SJCRH30 (cell line): ENCODE measurements around the gene HPCAL1. TPM values are rescaled to one million over a fixed set of nuclear protein-coding genes. Genes with fewer than 3 reads are reported as not detected.

Experiments used
- DNase-seq, 2 experiments: peaks; one replicate each; pipeline ENCODE4 v3.0.0-alpha.2; 2015 to 2020
- H3K27ac ChIP-seq: fragments of 250-450 bp; sonication (Bioruptor Pico); 2 replicates; pipeline ENCODE4 v1.5.1; 2020; ENCODE audit warnings: mild to moderate bottlenecking, moderate library complexity
- H3K27me3 ChIP-seq: fragments of 250-450 bp; sonication (Bioruptor Pico); 2 replicates; pipeline ENCODE4 v1.5.1; 2020; ENCODE audit warnings: mild to moderate bottlenecking, moderate library complexity
- H3K36me3 ChIP-seq: fragments of 250-450 bp; sonication (Bioruptor Pico); 2 replicates; pipeline ENCODE4 v1.5.1; 2020; ENCODE audit warnings: mild to moderate bottlenecking, moderate library complexity
- H3K4me1 ChIP-seq: fragments of 250-450 bp; sonication (Bioruptor Pico); 2 replicates; pipeline ENCODE4 v1.5.1; 2020; ENCODE audit warnings: mild to moderate bottlenecking, moderate library complexity
- H3K4me3 ChIP-seq: fragments of 250-450 bp; sonication (Bioruptor Pico); 2 replicates; pipeline ENCODE4 v1.5.1; 2020; ENCODE audit warnings: mild to moderate bottlenecking, moderate library complexity
- H3K9me3 ChIP-seq: fragments of 250-450 bp; sonication (Bioruptor Pico); replicated peaks from 2 replicates; pipeline ENCODE4 v1.5.1; 2020; ENCODE audit warnings: mild to moderate bottlenecking, moderate library complexity
- total RNA-seq: library from RNA; depleted of rRNA; stranded (reverse); fragments of >200 nt; shearing (Covaris generic); gene quantifications from 2 replicates; pipeline ENCODE4 v1.2.3, GENCODE V29; 2014

Gene HPCAL1
- total RNA-seq, 1 experiment from 2014 or later = 52.4 TPM

GRCh38 chr2:10311736-10312135, 9.0 kb downstream of the HPCAL1 start:
- no peak for DNase-seq
- no peak overlapping the region for H3K4me3 ChIP-seq
- no peaks in the 10 kb centered on the region for H3K4me1 ChIP-seq
- no peaks in the 10 kb centered on the region for H3K27me3 ChIP-seq
- H3K27ac ChIP-seq = no peak overlapping the region
- H3K36me3 ChIP-seq = peaks cover 2% of the 10 kb centered on the region; the same call in 1 of the 2 replicates
- H3K9me3 ChIP-seq = no peaks in the 10 kb centered on the region

GRCh38 chr2:10312437-10312957, 9.8 kb downstream of the HPCAL1 start:
- Histone ChIP-seq H3K27me3 (no peaks in the 10 kb centered on the region), H3K9me3 (no peaks in the 10 kb centered on the region), H3K36me3 (peaks cover 2% of the 10 kb centered on the region; the same call in 1 of the 2 replicates), H3K4me3 (no peak overlapping the region), H3K27ac (no peak overlapping the region), H3K4me1 (no peaks in the 10 kb centered on the region)
- no peak for DNase-seq

- Histone ChIP-seq H3K27me3 (no peaks in the 10 kb centered on the region), H3K4me1 (no peaks in the 10 kb centered on the region), H3K36me3 (peaks cover 2% of the 10 kb centered on the region; the same call in 1 of the 2 replicates), H3K4me3 (no peak overlapping the region), H3K27ac (no peak overlapping the region), H3K9me3 (peaks cover 3% of the 10 kb centered on the region; the same call in 1 of the 2 replicates)
- DNase-seq = no peak
These were observed 13.6 kb downstream of the HPCAL1 start for GRCh38 chr2:10316336-10316735.

GRCh38 chr2:10316860-10317259, 14.2 kb downstream of the HPCAL1 start:
- DNase-seq = no peak
- Histone ChIP-seq H3K4me1 (no peaks in the 10 kb centered on the region), H3K9me3 (peaks cover 6% of the 10 kb centered on the region; the same call in 1 of the 2 replicates), H3K27me3 (no peaks in the 10 kb centered on the region), H3K4me3 (no peak overlapping the region), H3K36me3 (peaks cover 2% of the 10 kb centered on the region; the same call in 1 of the 2 replicates), H3K27ac (no peak overlapping the region)

GRCh38 chr2:10317646-10318045, 14.9 kb downstream of the HPCAL1 start:
- no peak for DNase-seq
- no peaks in the 10 kb centered on the region for H3K4me1 ChIP-seq
- H3K27me3 ChIP-seq = no peaks in the 10 kb centered on the region
- no peak overlapping the region for H3K4me3 ChIP-seq
- H3K9me3 ChIP-seq = peaks cover 6% of the 10 kb centered on the region; the same call in 1 of the 2 replicates
- no peak overlapping the region for H3K27ac ChIP-seq
- H3K36me3 ChIP-seq = no peaks in the 10 kb centered on the region

- Histone ChIP-seq H3K27ac (no peak overlapping the region), H3K9me3 (peaks cover 6% of the 10 kb centered on the region; the same call in 1 of the 2 replicates), H3K4me1 (no peaks in the 10 kb centered on the region), H3K4me3 (no peak overlapping the region), H3K27me3 (no peaks in the 10 kb centered on the region), H3K36me3 (no peaks in the 10 kb centered on the region)
- DNase-seq = no peak
These were observed 15.6 kb downstream of the HPCAL1 start for GRCh38 chr2:10318345-10318744.

GRCh38 chr2:10319892-10320574, 17.3 kb downstream of the HPCAL1 start:
- no peak overlapping the region for H3K27ac ChIP-seq
- no peak overlapping the region for H3K4me3 ChIP-seq
- H3K27me3 ChIP-seq = no peaks in the 10 kb centered on the region
- no peaks in the 10 kb centered on the region for H3K36me3 ChIP-seq
- H3K4me1 ChIP-seq = no peaks in the 10 kb centered on the region
- no peak for DNase-seq
- H3K9me3 ChIP-seq = peaks cover 6% of the 10 kb centered on the region; the same call in 1 of the 2 replicates

- H3K36me3 ChIP-seq = no peaks in the 10 kb centered on the region
- H3K4me3 ChIP-seq = no peak overlapping the region
- no peaks in the 10 kb centered on the region for H3K4me1 ChIP-seq
- H3K27ac ChIP-seq = no peak overlapping the region
- DNase-seq = no peak
- peaks cover 6% of the 10 kb centered on the region; the same call in 1 of the 2 replicates for H3K9me3 ChIP-seq
- H3K27me3 ChIP-seq = no peaks in the 10 kb centered on the region
These were observed 17.8 kb downstream of the HPCAL1 start for GRCh38 chr2:10320575-10320931.

- Histone ChIP-seq H3K4me3 (no peak overlapping the region), H3K27me3 (no peaks in the 10 kb centered on the region), H3K27ac (no peak overlapping the region), H3K36me3 (no peaks in the 10 kb centered on the region), H3K9me3 (peaks cover 6% of the 10 kb centered on the region; the same call in 1 of the 2 replicates), H3K4me1 (no peaks in the 10 kb centered on the region)
- no peak for DNase-seq
These were observed 18.2 kb downstream of the HPCAL1 start for GRCh38 chr2:10320933-10321332.

GRCh38 chr2:10321622-10322021, 18.9 kb downstream of the HPCAL1 start:
- Histone ChIP-seq H3K27me3 (no peaks in the 10 kb centered on the region), H3K4me1 (peaks cover 6% of the 10 kb centered on the region; the same call in 1 of the 2 replicates), H3K27ac (no peak overlapping the region), H3K9me3 (peaks cover 6% of the 10 kb centered on the region; the same call in 1 of the 2 replicates), H3K4me3 (no peak overlapping the region), H3K36me3 (no peaks in the 10 kb centered on the region)
- no peak for DNase-seq

- H3K27me3 ChIP-seq = no peaks in the 10 kb centered on the region
- H3K36me3 ChIP-seq = no peaks in the 10 kb centered on the region
- H3K27ac ChIP-seq = no peak overlapping the region
- peaks cover 15% of the 10 kb centered on the region for H3K4me1 ChIP-seq
- peaks cover 6% of the 10 kb centered on the region; the same call in 1 of the 2 replicates for H3K9me3 ChIP-seq
- H3K4me3 ChIP-seq = no peak overlapping the region
- DNase-seq = no peak
These were observed 19.8 kb downstream of the HPCAL1 start for GRCh38 chr2:10322481-10322880.

- Histone ChIP-seq H3K9me3 (peaks cover 6% of the 10 kb centered on the region; the same call in 1 of the 2 replicates), H3K27ac (no peak overlapping the region), H3K4me3 (no peak overlapping the region), H3K27me3 (no peaks in the 10 kb centered on the region), H3K4me1 (peaks cover 20% of the 10 kb centered on the region), H3K36me3 (no peaks in the 10 kb centered on the region)
- no peak for DNase-seq
These were observed 20.3 kb downstream of the HPCAL1 start for GRCh38 chr2:10322973-10323372.

GRCh38 chr2:10323535-10323934, 20.8 kb downstream of the HPCAL1 start:
- H3K27ac ChIP-seq = no peak overlapping the region
- no peaks in the 10 kb centered on the region for H3K27me3 ChIP-seq
- no peak overlapping the region for H3K4me3 ChIP-seq
- H3K9me3 ChIP-seq = peaks cover 6% of the 10 kb centered on the region; the same call in 1 of the 2 replicates
- H3K4me1 ChIP-seq = peaks cover 23% of the 10 kb centered on the region
- H3K36me3 ChIP-seq = no peaks in the 10 kb centered on the region
- DNase-seq = no peak

GRCh38 chr2:10324095-10324832, 21.6 kb downstream of the HPCAL1 start:
- peaks cover 6% of the 10 kb centered on the region; the same call in 1 of the 2 replicates for H3K9me3 ChIP-seq
- H3K4me1 ChIP-seq = peaks cover 23% of the 10 kb centered on the region
- H3K4me3 ChIP-seq = no peak overlapping the region
- H3K27me3 ChIP-seq = no peaks in the 10 kb centered on the region
- H3K36me3 ChIP-seq = no peaks in the 10 kb centered on the region
- H3K27ac ChIP-seq = no peak overlapping the region
- DNase-seq = no peak
